ENCODE data around the gene CD47. TPM values are rescaled to one million over a fixed set of nuclear protein-coding genes. Genes with fewer than 3 reads are reported as not detected.

Gene CD47
- total and polyA plus RNA-seq, 5 donors = 42.6 to 96.6 (median 67.3) TPM

GRCh38 chr3:108114423-108115065, 23.7 kb upstream of the CD47 start:
- no peak overlapping the region for H3K27ac ChIP-seq (ENCODE audit: low read length)
- no peak for ATAC-seq
- 62% methylated on average over 16 of the region's 16 CpGs for WGBS

GRCh38 chr3:108113975-108114374, 23.1 kb upstream of the CD47 start:
- H3K4me1 ChIP-seq (ENCODE audit: control insufficient read depth, insufficient read depth, low read length) = no peaks in the 10 kb centered on the region
- intact Hi-C loops (cut with DNase I) = no loop called here
- H3K27me3 ChIP-seq (ENCODE audit: control insufficient read depth, insufficient read depth) = no peaks in the 10 kb centered on the region
- H3K27ac ChIP-seq (ENCODE audit: low read length) = no peak overlapping the region
- ATAC-seq (no peak), DNase-seq (no peak)
- no peaks in the 10 kb centered on the region for H3K9me3 ChIP-seq (ENCODE audit: control insufficient read depth, low read length)
- no peak overlapping the region for H3K4me3 ChIP-seq (ENCODE audit: low read length)
- WGBS = 89% methylated on average over 15 of the region's 15 CpGs

More at GRCh38 chr3:108114423-108115065, 23.7 kb upstream of the CD47 start:
- intact Hi-C loops (cut with DNase I) = no loop called here
- Histone ChIP-seq H3K27me3 (ENCODE audit: control insufficient read depth, insufficient read depth) (no peaks in the 10 kb centered on the region), H3K9me3 (ENCODE audit: control insufficient read depth, low read length) (no peaks in the 10 kb centered on the region), H3K4me3 (ENCODE audit: low read length) (no peak overlapping the region), H3K4me1 (ENCODE audit: control insufficient read depth, insufficient read depth, low read length) (no peaks in the 10 kb centered on the region)
- DNase-seq = no peak

GRCh38 chr3:108110934-108111333, 20.1 kb upstream of the CD47 start:
- Histone ChIP-seq H3K4me3 (ENCODE audit: low read length) (no peak overlapping the region), H3K4me1 (ENCODE audit: control insufficient read depth, insufficient read depth, low read length) (no peaks in the 10 kb centered on the region), H3K27ac (ENCODE audit: low read length) (no peak overlapping the region), H3K27me3 (ENCODE audit: control insufficient read depth, insufficient read depth) (no peaks in the 10 kb centered on the region), H3K9me3 (ENCODE audit: control insufficient read depth, low read length) (no peaks in the 10 kb centered on the region)
- no peak for DNase-seq
- 92% methylated on average over 3 of the region's 3 CpGs for WGBS
- no peak for ATAC-seq
- intact Hi-C loops (cut with DNase I) = no loop called here

GRCh38 chr3:108108416-108108815, 17.6 kb upstream of the CD47 start:
- H3K9me3 ChIP-seq (ENCODE audit: control insufficient read depth, low read length) = no peaks in the 10 kb centered on the region
- no peak overlapping the region for H3K27ac ChIP-seq (ENCODE audit: low read length)
- H3K4me1 ChIP-seq (ENCODE audit: control insufficient read depth, insufficient read depth, low read length) = peaks cover 4% of the 10 kb centered on the region
- WGBS = 86% methylated on average over 2 of the region's 2 CpGs
- H3K27me3 ChIP-seq (ENCODE audit: control insufficient read depth, insufficient read depth) = no peaks in the 10 kb centered on the region
- no peak overlapping the region for H3K4me3 ChIP-seq (ENCODE audit: low read length)
- no peak for ATAC-seq
- intact Hi-C loops (cut with DNase I) = no loop called here
- DNase-seq = no peak

GRCh38 chr3:108106449-108106848, 15.6 kb upstream of the CD47 start:
- Histone ChIP-seq H3K27ac (ENCODE audit: low read length) (no peak overlapping the region), H3K27me3 (ENCODE audit: control insufficient read depth, insufficient read depth) (no peaks in the 10 kb centered on the region), H3K4me3 (ENCODE audit: low read length) (no peak overlapping the region), H3K4me1 (ENCODE audit: control insufficient read depth, insufficient read depth, low read length) (peaks cover 4% of the 10 kb centered on the region), H3K9me3 (ENCODE audit: control insufficient read depth, low read length) (no peaks in the 10 kb centered on the region)
- DNase-seq (no peak), ATAC-seq (no peak)
- intact Hi-C loops (cut with DNase I) = no loop called here

GRCh38 chr3:108106031-108106430, 15.2 kb upstream of the CD47 start:
- peaks cover 4% of the 10 kb centered on the region for H3K4me1 ChIP-seq (ENCODE audit: control insufficient read depth, insufficient read depth, low read length)
- DNase-seq = no peak
- H3K27me3 ChIP-seq (ENCODE audit: control insufficient read depth, insufficient read depth) = no peaks in the 10 kb centered on the region
- WGBS = 95% methylated on average over 3 of the region's 3 CpGs
- no peak overlapping the region for H3K4me3 ChIP-seq (ENCODE audit: low read length)
- ATAC-seq = no peak
- no peak overlapping the region for H3K27ac ChIP-seq (ENCODE audit: low read length)
- intact Hi-C loops (cut with DNase I) = no loop called here
- no peaks in the 10 kb centered on the region for H3K9me3 ChIP-seq (ENCODE audit: control insufficient read depth, low read length)

GRCh38 chr3:108103886-108104797, 13.3 kb upstream of the CD47 start:
- 37% methylated on average over 11 of the region's 11 CpGs for WGBS
- H3K4me1 ChIP-seq (ENCODE audit: control insufficient read depth, insufficient read depth, low read length) = peaks cover 4% of the 10 kb centered on the region
- no peaks in the 10 kb centered on the region for H3K27me3 ChIP-seq (ENCODE audit: control insufficient read depth, insufficient read depth)
- no peak overlapping the region for H3K4me3 ChIP-seq (ENCODE audit: low read length)
- intact Hi-C loops (cut with DNase I) = no loop called here
- H3K9me3 ChIP-seq (ENCODE audit: control insufficient read depth, low read length) = no peaks in the 10 kb centered on the region
- H3K27ac ChIP-seq (ENCODE audit: low read length) = no peak overlapping the region
- ATAC-seq = peak; percentile 76 to 82
- DNase-seq = peak; percentile 59 to 69 (median 67)

GRCh38 chr3:108103040-108103751, 12.4 kb upstream of the CD47 start:
- Histone ChIP-seq H3K27me3 (ENCODE audit: control insufficient read depth, insufficient read depth) (no peaks in the 10 kb centered on the region), H3K9me3 (ENCODE audit: control insufficient read depth, low read length) (no peaks in the 10 kb centered on the region), H3K27ac (ENCODE audit: low read length) (no peak overlapping the region), H3K4me3 (ENCODE audit: low read length) (no peak overlapping the region), H3K4me1 (ENCODE audit: control insufficient read depth, insufficient read depth, low read length) (peaks cover 4% of the 10 kb centered on the region)
- ATAC-seq = no peak
- 81% methylated on average over 7 of the region's 7 CpGs for WGBS
- intact Hi-C loops (cut with DNase I) = no loop called here
- no peak for DNase-seq

GRCh38 chr3:108102420-108103039, 11.7 kb upstream of the CD47 start:
- peaks cover 4% of the 10 kb centered on the region for H3K4me1 ChIP-seq (ENCODE audit: control insufficient read depth, insufficient read depth, low read length)
- intact Hi-C loops (cut with DNase I) = no loop called here
- no peaks in the 10 kb centered on the region for H3K9me3 ChIP-seq (ENCODE audit: control insufficient read depth, low read length)
- no peak overlapping the region for H3K4me3 ChIP-seq (ENCODE audit: low read length)
- 86% methylated on average over 8 of the region's 8 CpGs for WGBS
- no peak for DNase-seq
- no peak overlapping the region for H3K27ac ChIP-seq (ENCODE audit: low read length)
- H3K27me3 ChIP-seq (ENCODE audit: control insufficient read depth, insufficient read depth) = no peaks in the 10 kb centered on the region
- no peak for ATAC-seq

GRCh38 chr3:108100906-108101660, 10.3 kb upstream of the CD47 start:
- intact Hi-C loops (cut with DNase I) = no loop called here
- no peak overlapping the region for H3K27ac ChIP-seq (ENCODE audit: low read length)
- no peaks in the 10 kb centered on the region for H3K9me3 ChIP-seq (ENCODE audit: control insufficient read depth, low read length)
- no peak for DNase-seq
- WGBS = 87% methylated on average over 4 of the region's 4 CpGs
- no peaks in the 10 kb centered on the region for H3K27me3 ChIP-seq (ENCODE audit: control insufficient read depth, insufficient read depth)
- peaks cover 4% of the 10 kb centered on the region for H3K4me1 ChIP-seq (ENCODE audit: control insufficient read depth, insufficient read depth, low read length)
- no peak for ATAC-seq
- no peak overlapping the region for H3K4me3 ChIP-seq (ENCODE audit: low read length)

Measured in right cardiac atrium (tissue), 5 donors.